HepG2 (cell line): ENCODE measurements around the gene NGB. TPM values are rescaled to one million over a fixed set of nuclear protein-coding genes. Genes with fewer than 3 reads are reported as not detected.

Experiments used
- ATAC-seq: fragments of 200-7000 bp; cut with Tn5 transposase; 3 replicates; pipeline ENCODE4 v1.9.1; 2020; ENCODE audit warnings: mild to moderate bottlenecking, moderate library complexity
- BruUV-seq: library from RNA; stranded (reverse); fragments of 400-500 nt; replicated peaks from 2 replicates; lab custom pipeline; 2021; lab: Mats Ljungman, UMichigan
- CTCF ChIA-PET: fragments of 300-600 bp; formaldehyde crosslinking; extraction: SDS; loops from one replicate; lab custom pipeline; 2021; ENCODE audit warnings: low total read pairs, inconsistent platforms, low intra/inter-chr PET ratio; lab: Yijun Ruan, JAX
- POLR2A ChIA-PET: fragments of 350-600 bp; sonication (Branson Sonifier 250); formaldehyde crosslinking; loops from one replicate; lab custom pipeline; 2020; ENCODE audit warnings: antibody characterized with exemption, inconsistent platforms; lab: Yijun Ruan, JAX
- DNase-seq: peaks from one replicate; pipeline ENCODE4 v3.0.0-alpha.2; 2015; ENCODE audit warnings: low spot score
- FAIRE-seq: peaks from 3 replicates; lab custom pipeline; 2011; peaks lifted over from hg19 to GRCh38; lab: Jason Lieb, UNC
- H2AFZ ChIP-seq: one replicate; pipeline ENCODE4 v1.6.1; 2011; ENCODE audit warnings: low read length, inconsistent platforms
- H3K27ac ChIP-seq: fragments of 300-600 bp; 3 replicates; pipeline ENCODE4 v1.8.0; 2011; ENCODE audit warnings: mixed run types, mild to moderate bottlenecking, mixed read lengths, low read length, inconsistent platforms; ENCODE audit not compliant: insufficient read depth; ENCODE audit errors: extremely low read length
- H3K27me3 ChIP-seq, 2 experiments: fragments of 200-600 bp in 1 of 2; 2 replicates in 1 of 2; 3 replicates in 1 of 2; pipeline versions ENCODE4 v1.6.0 to v1.8.0; 2011; ENCODE audit warnings: low read length in 2 of 2, mild to moderate bottlenecking in 2 of 2, moderate library complexity in 2 of 2, inconsistent platforms in 1 of 2; ENCODE audit not compliant: insufficient read depth in 2 of 2, control insufficient read depth in 1 of 2
- H3K36me3 ChIP-seq, 2 experiments: fragments of 200-600 bp in 1 of 2; replicated peaks in 1 of 2; 2 replicates in 1 of 2; 3 replicates in 1 of 2; pipeline versions ENCODE4 v1.5.1 to v1.8.0; 2011; ENCODE audit warnings: low read length in 2 of 2, inconsistent platforms in 1 of 2; ENCODE audit not compliant: insufficient read depth in 2 of 2, control insufficient read depth in 1 of 2
- H3K4me1 ChIP-seq: 2 replicates; pipeline ENCODE4 v1.5.1; 2012; ENCODE audit warnings: low read length, inconsistent platforms; ENCODE audit not compliant: insufficient read depth
- H3K4me2 ChIP-seq: 2 replicates; pipeline ENCODE4 v1.6.0; 2011; ENCODE audit warnings: low read depth, low read length, inconsistent platforms
- H3K4me3 ChIP-seq, 3 experiments: fragments of 200-600 bp in 1 of 3; sonication (generic), shearing (Covaris generic) in 1 of 3; replicated peaks in 1 of 3; 2 replicates each; pipeline ENCODE4 v1.5.1; 2011 to 2016; ENCODE audit warnings: low read length in 3 of 3, inconsistent platforms in 2 of 3, low read depth in 2 of 3, mild to moderate bottlenecking in 2 of 3, control low read depth in 1 of 3, mixed read lengths in 1 of 3; ENCODE audit not compliant: insufficient read depth in 1 of 3
- H3K79me2 ChIP-seq: one replicate; pipeline ENCODE4 v1.6.1; 2011; ENCODE audit warnings: low read length, inconsistent platforms; ENCODE audit not compliant: insufficient read depth
- H3K9ac ChIP-seq: 2 replicates; pipeline ENCODE4 v1.6.0; 2011; ENCODE audit warnings: mild to moderate bottlenecking, low read depth, low read length, inconsistent platforms; ENCODE audit not compliant: insufficient read depth
- H3K9me3 ChIP-seq: 2 replicates; pipeline ENCODE4 v1.5.1; 2012; ENCODE audit warnings: mild to moderate bottlenecking, low read length
- H4K20me1 ChIP-seq: 2 replicates; pipeline ENCODE4 v1.6.0; 2011; ENCODE audit warnings: inconsistent platforms, mild to moderate bottlenecking, low read length, moderate library complexity; ENCODE audit not compliant: insufficient read depth
- ATF1 ChIP-seq: IDR thresholded peaks from 2 replicates; pipeline ENCODE4 v1.6.1; 2016; ENCODE audit warnings: mild to moderate bottlenecking, control low read depth
- GATA4 ChIP-seq: sonication (generic); IDR thresholded peaks from 2 replicates; pipeline ENCODE4 v1.6.1; 2016; ENCODE audit warnings: antibody characterized with exemption, low read depth, borderline replicate concordance
- MED1 ChIP-seq: sonication (generic); formaldehyde crosslinking; IDR thresholded peaks from 2 replicates; pipeline ENCODE4 v1.4.0; 2020; ENCODE audit warnings: missing genetic modification reagents
- ZBTB37 ChIP-seq: sonication (generic); formaldehyde crosslinking; IDR thresholded peaks from 2 replicates; pipeline ENCODE4 v1.4.0; 2020; ENCODE audit warnings: mild to moderate bottlenecking, missing genetic modification reagents
- ZNF232 ChIP-seq: sonication (generic); formaldehyde crosslinking; IDR thresholded peaks from 2 replicates; pipeline ENCODE4 v1.4.0; 2020; ENCODE audit warnings: missing genetic modification reagents, borderline replicate concordance
- ZNF510 ChIP-seq: sonication (generic); formaldehyde crosslinking; IDR thresholded peaks from 2 replicates; pipeline ENCODE4 v1.4.0; 2020; ENCODE audit warnings: low read depth, mild to moderate bottlenecking, missing genetic modification reagents
- ZNF703 ChIP-seq: sonication (generic); formaldehyde crosslinking; IDR thresholded peaks from 2 replicates; pipeline ENCODE4 v1.5.1; 2020; ENCODE audit warnings: missing genetic modification reagents, mild to moderate bottlenecking, moderate library complexity, borderline replicate concordance
- ZNF75D ChIP-seq: sonication (generic); formaldehyde crosslinking; IDR thresholded peaks from 2 replicates; pipeline ENCODE4 v1.8.1; 2023; ENCODE audit warnings: missing genetic modification reagents, mild to moderate bottlenecking, borderline replicate concordance
- ZNF83 ChIP-seq: sonication (generic); formaldehyde crosslinking; IDR thresholded peaks from 2 replicates; pipeline ENCODE4 v1.4.0; 2020; ENCODE audit warnings: missing genetic modification reagents, mild to moderate bottlenecking, borderline replicate concordance
- ZSCAN20 ChIP-seq: sonication (generic); formaldehyde crosslinking; IDR thresholded peaks from 2 replicates; pipeline ENCODE4 v1.4.0; 2020; ENCODE audit warnings: missing genetic modification reagents, mild to moderate bottlenecking, borderline replicate concordance
- WGBS: methylation state at CpG from one replicate; pipeline ENCODE4 v1.1.6; 2017; ENCODE audit warnings: low lambda C conversion rate; 5-methylcytosine and 5-hydroxymethylcytosine counted together
- in situ Hi-C: cut with HindIII; loops from 2 replicates; pipeline ENCODE4 v1.10.0; 2017; ENCODE audit warnings: low pct_unique_long_range_greater_than_20kb; ENCODE audit not compliant: extremely low pct_ligation_motif_present
- intact Hi-C: fragments of 100-400 bp; cut with micrococcal nuclease; formaldehyde crosslinking; loops from one replicate; pipeline ENCODE4 v1.10.0; 2022; ENCODE audit not compliant: unreplicated experiment
- polyA plus RNA-seq, 8 experiments: library from polyadenylated mRNA; depleted of rRNA in 3 of 8; stranded (reverse) in 7 of 8; unstranded in 1 of 8; fragments of >200 nt; fragmentation: Illumina TruSeq in 4 of 8; extraction: Trizol in 4 of 8; gene quantifications; 2 replicates each; pipeline versions ENCODE4 v1.2.1 to v1.2.3, GENCODE V29; 2011 to 2016; ENCODE audit warnings: low read depth in 4 of 8, missing spikeins in 1 of 8, mixed read lengths in 1 of 8; ENCODE audit not compliant: insufficient read depth in 1 of 8
- total RNA-seq, 5 experiments: library from RNA; depleted of rRNA; stranded (reverse); fragments of >200 nt; fragmentation: Illumina TruSeq; extraction: Trizol; gene quantifications; 2 replicates each; pipeline ENCODE4 v1.2.3, GENCODE V29; 2016; ENCODE audit warnings: low read depth in 1 of 5

The NGB gene
- total and polyA plus RNA-seq, 2 of the 13 experiments (the other 11 are each of a cell fraction or from before 2014, with no cell fraction given): 0.04 TPM; not detected in 1

- TF ChIP-seq ZBTB37 (CRISPR knock-in tag) (no peak), MED1 (CRISPR knock-in tag) (no peak), ATF1 (CRISPR knock-in tag) (no peak), ZNF75D (CRISPR knock-in tag) (no peak)
Measured at GRCh38 chr14:77290705-77291104, 19.7 kb upstream of the NGB start (continued).

GRCh38 chr14:77286576-77286975 lies 15.6 kb upstream of the NGB start:
- Histone ChIP-seq H2AFZ (no peak overlapping the region), H3K4me1 (no peaks in the 10 kb centered on the region), H3K4me2 (no peak overlapping the region), H3K36me3 (peaks cover 21 to 60% of the 10 kb centered on the region in 2 experiments; a peak in 4 of 5 replicates), H3K79me2 (no peaks in the 10 kb centered on the region), H3K4me3 (no peak overlapping the region), H3K9me3 (no peaks in the 10 kb centered on the region), H3K27me3 (no peaks in the 10 kb centered on the region), H4K20me1 (no peaks in the 10 kb centered on the region), H3K9ac (no peak overlapping the region), H3K27ac (no peak overlapping the region)
- intact Hi-C loops: no loop called here
- WGBS: 96% methylated on average over 5 of the region's 5 CpGs
- BruUV-seq: no TSS peak
- in situ Hi-C loops: no loop called here
- DNase-seq (no peak), ATAC-seq (no peak)
- ChIA-PET POLR2A (no interaction called here), CTCF (no interaction called here)
- TF ChIP-seq ZNF232 (CRISPR knock-in tag) (no peak), ZNF703 (no peak), GATA4 (no peak), ZSCAN20 (CRISPR knock-in tag) (no peak), ZNF510 (CRISPR knock-in tag) (no peak), ZNF83 (CRISPR knock-in tag) (no peak)
- TF ChIP-seq, all 625 proteins: peak for 0
- FAIRE-seq: no peak
